SU-DHL-6 (cell line): Measurements from ENCODE around the gene UQCRHL.
"Not testable (repeated sequence)": the region's sequence is repeated elsewhere in the genome, so short reads cannot be mapped to it uniquely, and the experiment has no call there.

Experiments used
- H2AFZ ChIP-seq: fragments of 200-600 bp; sonication (generic); 2 replicates; pipeline ENCODE4 v1.6.1; 2014; ENCODE audit warnings: low read depth, mild to moderate bottlenecking, moderate library complexity, mixed read lengths, antibody characterized with exemption, low read length; ENCODE audit not compliant: severe bottlenecking
- H3F3A ChIP-seq: fragments of 200-600 bp; shearing (Covaris generic); 2 replicates; pipeline ENCODE4 v1.6.0; 2016; ENCODE audit warnings: antibody characterized with exemption, mild to moderate bottlenecking; ENCODE audit not compliant: insufficient read depth
- H3K27ac ChIP-seq: fragments of 200-600 bp; sonication (generic); 2 replicates; pipeline ENCODE4 v1.5.1; 2016; ENCODE audit warnings: low read depth, mild to moderate bottlenecking, low read length, moderate library complexity, mixed read lengths
- H3K27me3 ChIP-seq: fragments of 200-600 bp; sonication (generic), shearing (Covaris generic); 2 replicates; pipeline ENCODE4 v1.6.0; 2014; ENCODE audit warnings: mild to moderate bottlenecking, low read length
- H3K36me3 ChIP-seq: fragments of 200-600 bp; sonication (generic); 2 replicates; pipeline ENCODE4 v1.6.1; 2014; ENCODE audit warnings: mild to moderate bottlenecking, low read length, mixed read lengths
- H3K4me2 ChIP-seq: fragments of 300-600, 200-600 bp; shearing (Covaris generic), sonication (generic); 2 replicates; pipeline ENCODE4 v1.6.0; 2014; ENCODE audit warnings: low read length, low read depth, mild to moderate bottlenecking; ENCODE audit not compliant: poor library complexity, severe bottlenecking
- H3K4me3 ChIP-seq: fragments of 200-600 bp; sonication (generic); 2 replicates; pipeline ENCODE4 v1.5.1; 2014; ENCODE audit warnings: antibody characterized with exemption, low read length, mild to moderate bottlenecking, mixed read lengths; ENCODE audit not compliant: insufficient read depth, poor library complexity, severe bottlenecking
- H3K79me2 ChIP-seq: fragments of 200-600 bp; sonication (generic); 2 replicates; pipeline ENCODE4 v1.6.1; 2014; ENCODE audit warnings: mild to moderate bottlenecking, low read length, moderate library complexity; ENCODE audit not compliant: insufficient read depth
- H3K9ac ChIP-seq: fragments of 200-600 bp; sonication (generic); 2 replicates; pipeline ENCODE4 v1.7.0; 2014; ENCODE audit warnings: mild to moderate bottlenecking, low read length
- H3K9me2 ChIP-seq: fragments of 200-600 bp; sonication (generic); replicated peaks from 2 replicates; pipeline ENCODE4 v1.6.1; 2014; ENCODE audit warnings: low read length; ENCODE audit not compliant: insufficient read depth
- H3K9me3 ChIP-seq: fragments of 200-600 bp; sonication (generic); 2 replicates; pipeline ENCODE4 v1.6.1; 2014; ENCODE audit warnings: low read length, mixed read lengths; ENCODE audit not compliant: insufficient read depth
- H4K20me1 ChIP-seq: fragments of 200-600 bp; sonication (generic); 2 replicates; pipeline ENCODE4 v1.6.1; 2014; ENCODE audit warnings: low read depth, mild to moderate bottlenecking, antibody characterized with exemption, low read length, moderate library complexity, mixed read lengths
- CTCF ChIP-seq: fragments of 200-600 bp; sonication (generic); IDR thresholded peaks from one replicate; pipeline ENCODE4 v1.5.1; 2017; ENCODE audit warnings: antibody characterized with exemption, mild to moderate bottlenecking, low read length, moderate library complexity; ENCODE audit not compliant: insufficient read depth, poor library complexity, severe bottlenecking
- EZH2phosphoT487 ChIP-seq: fragments of 200-600 bp; sonication (generic), shearing (Covaris generic); conservative IDR thresholded peaks from 2 replicates; pipeline ENCODE4 v1.6.1; 2018; ENCODE audit warnings: mild to moderate bottlenecking, antibody characterized with exemption, low read length, moderate library complexity, mixed read lengths

UQCRHL gene

GRCh38 chr1:15833842-15834405 is 26.5 kb upstream of the UQCRHL start:
- Histone ChIP-seq H3K36me3 (no peaks in the 10 kb centered on the region), H3K79me2 (peaks cover 4% of the 10 kb centered on the region; the same call in 1 of the 2 replicates), H3K27ac (peak overlapping the region; percentile 98), H4K20me1 (no peaks in the 10 kb centered on the region), H2AFZ (no peak overlapping the region), H3K4me3 (peak overlapping the region; percentile 72), H3K27me3 (no peaks in the 10 kb centered on the region), H3K9me3 (no peaks in the 10 kb centered on the region), H3K4me2 (peak overlapping the region; percentile 100), H3K9ac (peak overlapping the region; percentile 88), H3F3A (peaks cover 70% of the 10 kb centered on the region), H3K9me2 (no peaks in the 10 kb centered on the region)
- no peak for TF ChIP-seq EZH2phosphoT487

GRCh38 chr1:15833069-15833679 is 25.7 kb upstream of the UQCRHL start:
- H3K79me2 ChIP-seq: peaks cover 4% of the 10 kb centered on the region; the same call in 1 of the 2 replicates
- peak overlapping the region; percentile 69 for H2AFZ ChIP-seq
- H3K9ac ChIP-seq: peak overlapping the region; percentile 88
- H3K9me2 ChIP-seq: no peaks in the 10 kb centered on the region
- H3K4me3 ChIP-seq: peak overlapping the region; percentile 72
- H3K4me2 ChIP-seq: peak overlapping the region; percentile 100
- H3K36me3 ChIP-seq: no peaks in the 10 kb centered on the region
- H4K20me1 ChIP-seq: no peaks in the 10 kb centered on the region
- no peaks in the 10 kb centered on the region for H3K9me3 ChIP-seq
- peaks cover 62% of the 10 kb centered on the region for H3F3A ChIP-seq
- H3K27ac ChIP-seq: peak overlapping the region; percentile 98
- H3K27me3 ChIP-seq: no peaks in the 10 kb centered on the region
- TF ChIP-seq EZH2phosphoT487 (no peak), CTCF (no peak)

GRCh38 chr1:15830258-15830657 is 22.8 kb upstream of the UQCRHL start:
- H4K20me1 ChIP-seq: no peaks in the 10 kb centered on the region
- H3K9me2 ChIP-seq: no peaks in the 10 kb centered on the region
- no peaks in the 10 kb centered on the region for H3K27me3 ChIP-seq
- peak overlapping the region; percentile 52 for H3K4me2 ChIP-seq
- peak overlapping the region; percentile 60 for H3K27ac ChIP-seq
- H3K4me3 ChIP-seq: no peak overlapping the region
- H3K79me2 ChIP-seq: peaks cover 4% of the 10 kb centered on the region; the same call in 1 of the 2 replicates
- H3K36me3 ChIP-seq: no peaks in the 10 kb centered on the region
- peaks cover 37% of the 10 kb centered on the region for H3F3A ChIP-seq
- 0 out of 2 replicates have a peak overlapping the region, but pooled peaks have one; percentile 27 for H3K9ac ChIP-seq
- no peak for TF ChIP-seq EZH2phosphoT487
- TF ChIP-seq CTCF: no peak
- H2AFZ ChIP-seq: no peak overlapping the region
- no peaks in the 10 kb centered on the region for H3K9me3 ChIP-seq

GRCh38 chr1:15828931-15829330 is 21.5 kb upstream of the UQCRHL start:
- not testable (repeated sequence) for H4K20me1 ChIP-seq, H3K4me2 ChIP-seq, H3K9me3 ChIP-seq, H3K36me3 ChIP-seq, H3K27ac ChIP-seq, H3K4me3 ChIP-seq, H3K27me3 ChIP-seq, H3K9ac ChIP-seq, H2AFZ ChIP-seq, H3K79me2 ChIP-seq, H3K9me2 ChIP-seq
- H3F3A ChIP-seq: peaks cover 25% of the 10 kb centered on the region

GRCh38 chr1:15827567-15827966 is 20.1 kb upstream of the UQCRHL start:
- H4K20me1 ChIP-seq, H3K4me2 ChIP-seq, H3K4me3 ChIP-seq, H3K9me3 ChIP-seq, H3K9ac ChIP-seq, H3K36me3 ChIP-seq, H3K27ac ChIP-seq, H3K27me3 ChIP-seq, H3K79me2 ChIP-seq, H2AFZ ChIP-seq, H3K9me2 ChIP-seq: not testable (repeated sequence)
- H3F3A ChIP-seq: peaks cover 21% of the 10 kb centered on the region
